ENCODE results near the gene CCDC169.

CCDC169 gene

GRCh38 chr13:36231236-36231635 is 66.4 kb downstream of the CCDC169 start:
- DNase-seq, result no peak

- DNase-seq, result no peak
Observed at GRCh38 chr13:36224730-36225129, 72.9 kb downstream of the CCDC169 start.

- no peak for DNase-seq
Observed at GRCh38 chr13:36219883-36220282, 77.7 kb downstream of the CCDC169 start.

DNA sequence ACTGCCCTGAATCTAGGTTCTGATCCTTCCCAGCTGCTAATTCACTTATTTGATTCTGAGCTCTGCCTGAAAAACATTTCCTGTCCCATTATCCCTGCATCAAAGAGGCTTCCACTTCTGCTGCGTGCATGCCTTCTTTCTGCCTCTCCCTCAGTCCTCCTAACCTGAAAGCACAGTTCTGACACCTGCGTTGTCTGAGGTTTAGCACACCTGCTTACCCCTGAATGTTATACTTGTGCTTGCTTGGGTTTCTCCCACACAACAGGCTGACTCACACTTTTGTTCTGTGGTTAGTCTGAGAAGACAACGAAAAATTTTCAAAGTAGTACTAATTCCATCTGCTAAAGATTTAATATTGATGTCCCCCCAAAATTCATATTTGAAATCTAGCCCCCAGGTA is 80.2 kb downstream of the CCDC169 start:
- DNase-seq, result no peak

DNA sequence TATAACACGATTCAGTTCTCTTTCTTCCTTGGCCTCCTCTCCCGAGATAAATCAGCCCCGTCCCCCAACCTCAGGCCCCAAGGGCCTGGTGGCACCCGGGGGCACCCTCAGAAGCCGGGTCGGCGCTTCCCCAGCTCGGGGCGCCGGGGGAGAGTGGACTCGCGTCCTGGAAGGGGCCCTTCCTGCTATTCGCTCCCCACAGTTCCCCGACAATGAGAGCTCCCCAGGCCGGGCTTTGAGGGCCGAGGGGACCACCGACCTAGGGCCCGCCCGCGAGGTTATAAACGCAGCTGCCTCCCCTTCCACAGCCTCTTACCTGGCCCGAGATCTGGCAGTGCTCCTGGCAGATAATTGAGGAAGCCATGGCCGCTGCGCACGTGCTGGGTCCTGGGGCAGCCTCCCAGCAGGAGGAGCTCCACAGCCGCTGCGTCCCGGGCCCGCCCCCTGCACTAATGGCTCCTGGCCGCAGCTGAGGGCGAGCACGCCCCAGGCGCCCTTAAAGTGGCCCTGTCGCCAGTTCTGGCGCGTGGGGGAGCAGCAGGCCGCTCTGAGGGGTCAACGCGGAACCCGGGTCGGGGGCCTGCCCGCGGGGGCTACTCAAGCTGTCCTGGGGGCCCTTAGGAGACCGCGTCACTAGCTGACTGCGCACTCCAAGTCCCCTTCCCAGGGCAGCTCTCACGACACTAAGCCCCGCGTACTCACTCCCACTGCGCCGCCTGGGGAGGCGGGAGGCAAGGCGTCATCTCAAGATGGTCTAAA is 83.3 kb downstream of the CCDC169 start, which contains the start of gene SOHLH2:
SOHLH2 (minus strand) TSS at position 394 of the 759 bp plus-strand sequence; CDS start at position 364, 30 bp downstream.
- no peak for DNase-seq

DNA sequence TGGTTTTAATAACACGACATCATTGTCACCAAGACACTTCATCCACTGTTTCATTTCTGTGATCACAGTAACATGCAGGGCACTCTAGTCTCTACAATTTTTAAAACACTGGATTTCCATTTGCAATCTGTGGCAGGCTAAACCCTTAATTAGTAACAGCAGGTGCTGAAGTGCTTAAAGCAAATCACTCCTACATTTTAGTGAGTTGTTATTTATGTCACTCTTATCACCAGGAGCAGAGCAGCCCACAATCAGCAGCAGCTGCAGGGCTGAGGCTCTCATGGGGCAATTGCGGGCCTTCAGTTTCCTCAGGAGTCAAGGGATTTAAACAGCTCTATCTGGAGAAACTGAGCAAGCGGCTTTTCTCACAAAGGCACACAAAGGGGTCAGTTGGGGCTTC is 84.8 kb downstream of the CCDC169 start:
- DNase-seq, result peak; percentile 69

GRCh38 chr13:36211567-36211966 is 86.0 kb downstream of the CCDC169 start:
- DNase-seq, result peak; percentile 39

DNA sequence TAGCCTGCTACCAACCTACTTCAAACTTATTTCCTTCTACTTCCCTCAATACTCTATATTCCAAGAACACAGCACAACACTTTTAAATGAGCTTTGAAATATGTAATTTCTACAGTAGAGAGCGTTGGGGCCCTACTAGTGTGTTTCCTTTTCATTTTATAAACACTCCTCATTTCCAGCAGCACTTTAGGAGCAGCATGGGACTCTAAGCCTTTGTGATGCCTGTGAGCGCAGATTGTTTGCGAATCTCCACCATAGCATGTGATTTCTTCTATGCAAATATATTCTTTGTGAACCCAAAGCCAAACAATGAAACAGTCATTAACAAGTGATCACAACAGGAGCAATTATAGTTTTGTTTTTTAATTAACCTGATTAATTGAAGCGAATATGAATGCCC is 86.9 kb downstream of the CCDC169 start:
- DNase-seq, result no peak

- DNase-seq, result no peak
Observed at GRCh38 chr13:36207672-36208071, 89.9 kb downstream of the CCDC169 start.

GRCh38 chr13:36193151-36193855 is 104.3 kb downstream of the CCDC169 start:
- DNase-seq, result no peak

- DNase-seq, result no peak
Observed at GRCh38 chr13:36192166-36192565, 105.4 kb downstream of the CCDC169 start.

DNA sequence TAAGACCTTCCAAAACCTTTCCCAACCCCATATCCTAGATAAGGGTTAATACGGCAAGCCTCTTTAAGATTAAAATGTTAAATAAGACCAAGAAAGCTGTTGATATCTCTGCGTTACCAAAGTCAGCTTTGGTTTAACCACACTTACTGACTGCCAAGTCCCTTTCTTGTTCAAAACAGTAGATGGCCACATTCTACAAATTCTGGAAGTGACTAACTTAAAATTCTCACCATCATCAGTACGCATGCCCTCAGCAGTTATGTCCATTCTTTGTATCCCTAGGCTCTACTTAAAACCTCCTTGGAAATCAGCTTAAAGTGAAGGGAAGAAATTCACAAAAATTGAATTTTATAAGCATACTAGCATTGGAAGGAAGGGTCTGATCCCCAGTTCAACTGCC is 106.8 kb downstream of the CCDC169 start:
- no peak for DNase-seq

DNA sequence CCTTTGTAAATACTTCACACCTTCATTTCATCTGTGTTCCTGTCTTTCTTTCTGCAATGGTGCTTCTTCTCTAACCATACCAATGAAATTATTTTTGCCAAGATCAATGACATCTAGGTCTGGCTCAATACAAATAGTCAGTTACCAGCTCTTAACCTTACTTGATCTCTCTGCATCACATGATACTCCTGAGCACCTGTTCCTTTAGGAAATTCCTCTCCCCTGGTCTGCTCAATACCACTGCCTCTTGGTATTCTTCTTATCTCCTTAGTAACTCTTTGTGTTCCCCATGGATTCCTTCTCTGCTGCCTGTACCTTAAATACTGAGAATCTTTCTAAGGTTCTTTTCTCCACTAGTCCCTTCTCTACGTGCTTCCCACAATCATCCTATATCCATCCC is 109.2 kb downstream of the CCDC169 start:
- no peak for DNase-seq

GRCh38 chr13:36183901-36184300 is 113.7 kb downstream of the CCDC169 start:
- DNase-seq, result no peak
